Measurements from ENCODE around the gene ZNF638.

DNA sequence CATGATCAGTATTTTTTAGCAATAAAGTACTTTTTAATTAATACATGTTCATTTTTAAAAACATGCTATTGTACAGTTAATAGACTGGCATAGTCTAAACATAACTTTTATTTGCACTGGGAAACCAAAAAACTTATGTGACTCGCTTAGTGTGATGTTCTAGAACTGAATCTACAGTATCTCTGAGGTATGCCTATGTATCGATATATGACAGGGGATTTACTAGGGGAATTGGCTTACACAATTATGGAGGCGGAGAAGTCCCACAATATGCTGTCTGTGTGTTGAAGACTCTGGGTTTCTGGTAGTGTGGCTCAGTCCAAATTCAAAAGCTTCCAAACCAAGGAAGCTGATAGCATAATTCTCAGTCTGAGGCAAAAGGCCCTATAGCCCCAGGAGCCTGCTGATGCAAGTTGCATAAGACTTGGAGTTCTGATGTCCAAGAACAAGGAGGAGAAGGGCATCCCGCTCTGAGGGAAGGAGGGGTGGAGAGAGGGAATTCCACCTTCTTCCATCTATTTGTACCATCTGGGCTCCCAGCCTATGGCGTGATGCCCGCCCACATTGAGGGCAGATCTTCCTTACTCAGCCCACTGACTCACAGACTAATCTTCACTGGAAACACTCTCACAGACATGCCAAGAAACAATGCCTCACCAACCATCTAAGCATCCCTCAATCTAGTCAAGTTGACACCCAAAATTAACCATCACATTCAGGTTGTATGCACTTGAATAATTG lies 27.5 kb downstream of the ZNF638 start:
- TF ChIP-seq CTCF (IDR thresholded peaks at IDR 0.05; ENCODE audit: insufficient read depth, low read length, poor library complexity, severe bottlenecking) = no peak
- TF ChIP-seq EZH2phosphoT487 (conservative IDR thresholded peaks at IDR 0.05; ENCODE audit: low read length) = no peak
